ENCODE measurements around the gene FTCD. TPM values are rescaled to one million over a fixed set of nuclear protein-coding genes. Genes with fewer than 3 reads are reported as not detected.
"Not testable (repeated sequence)": the region's sequence is repeated elsewhere in the genome, so short reads cannot be mapped to it uniquely, and the experiment has no call there.

FTCD gene
- total and polyA plus RNA-seq, 2 donors (not counting 1 experiment from before 2014, with no cell fraction given) = 0.27 to 1.3 TPM

- Histone ChIP-seq H3K4me3 (replicated peaks in 1 of 4; ENCODE audit: control extremely low read depth in 1 of 4, insufficient read depth in 1 of 4, low read depth in 3 of 4, low read length in 4 of 4) (peak overlapping the region in 1 of 4 experiments; percentile 67), H3K4me1 (ENCODE audit: control insufficient read depth, extremely low read depth, insufficient read depth, low read length) (peaks cover 15% of the 10 kb centered on the region), H3K27me3 (ENCODE audit: control insufficient read depth, insufficient read depth, low read length) (no peaks in the 10 kb centered on the region), H3K36me3 (ENCODE audit: control insufficient read depth, insufficient read depth, low read length) (peaks cover 15% of the 10 kb centered on the region), H3K79me2 (ENCODE audit: control insufficient read depth, insufficient read depth, low read length) (no peaks in the 10 kb centered on the region), H3K9ac (ENCODE audit: insufficient read depth, low read length) (no peak overlapping the region), H4K20me1 (ENCODE audit: control insufficient read depth, extremely low read depth, insufficient read depth, low read length) (no peaks in the 10 kb centered on the region), H3K27ac (ENCODE audit: insufficient read depth, low read length) (no peak overlapping the region), H3K9me3 (ENCODE audit: control insufficient read depth, insufficient read depth, low read depth, low read length) (no peaks in the 10 kb centered on the region), H2AFZ (ENCODE audit: low read length) (no peak overlapping the region), H3K4me2 (ENCODE audit: extremely low read depth, insufficient read depth, low read length) (no peak overlapping the region)
- no peak for DNase-seq (ENCODE audit: low read depth in 2 of 2)
- TF ChIP-seq CTCF (conservative IDR thresholded peaks at IDR 0.05 in 1 of 2, IDR thresholded peaks at IDR 0.05 in 1 of 2; ENCODE audit: low read depth in 1 of 2, low read length in 2 of 2) (no peak), EZH2 (IDR thresholded peaks at IDR 0.05; ENCODE audit: low read length, missing control alignments) (no peak)
Observed at GRCh38 chr21:46185716-46186115, 30.3 kb upstream of the FTCD start.

DNA sequence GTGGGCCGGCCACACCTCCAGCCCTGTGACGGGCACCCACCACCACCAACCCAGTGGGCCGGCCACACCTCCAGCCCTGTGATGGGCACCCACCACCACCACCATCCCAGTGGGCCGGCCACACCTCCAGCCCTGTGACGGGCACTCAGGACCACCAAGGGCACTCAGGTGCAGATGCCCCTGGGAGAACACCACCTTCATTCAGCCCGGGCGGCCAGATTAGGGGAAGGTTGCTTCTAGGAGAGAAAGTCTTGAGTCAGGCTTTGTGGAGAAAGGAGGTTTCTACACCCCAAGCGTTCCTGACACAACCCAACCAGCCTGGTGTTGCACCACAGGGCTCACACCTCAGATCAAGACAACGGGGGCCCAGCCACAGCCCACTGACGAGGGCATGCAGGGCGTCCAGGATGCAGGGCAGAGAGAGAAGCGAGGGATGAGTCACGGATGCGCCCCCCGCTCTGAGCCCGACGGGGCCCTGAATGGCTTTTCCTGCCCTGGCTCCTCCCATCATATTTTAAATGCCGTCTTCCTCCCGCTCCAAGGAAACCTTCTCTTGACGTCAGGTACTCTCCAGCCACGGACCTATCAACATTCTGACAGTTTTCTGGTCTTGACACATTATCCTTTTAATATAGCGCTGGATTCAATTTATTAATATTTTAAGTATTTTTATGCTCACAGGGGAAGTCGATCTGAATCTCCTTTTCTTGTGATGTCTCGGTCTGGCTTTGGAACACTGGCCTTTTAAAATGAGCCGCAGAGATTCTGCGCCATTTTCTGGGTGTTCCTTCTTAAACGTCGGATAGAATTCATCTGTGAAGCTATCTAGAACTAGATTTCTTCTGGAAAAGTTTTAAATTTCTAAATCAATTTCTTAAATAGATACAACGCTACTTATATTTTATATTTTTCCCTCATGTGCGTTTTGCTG lies 29.5 kb upstream of the FTCD start:
- Histone ChIP-seq H3K4me1 (ENCODE audit: control insufficient read depth, extremely low read depth, insufficient read depth, low read length) (peaks cover 12% of the 10 kb centered on the region), H3K4me3 (replicated peaks in 1 of 4; ENCODE audit: control extremely low read depth in 1 of 4, insufficient read depth in 1 of 4, low read depth in 3 of 4, low read length in 4 of 4) (peak overlapping the region; percentile 22 to 80 (median 50)), H3K27ac (ENCODE audit: insufficient read depth, low read length) (peak overlapping the region; percentile 54), H3K9ac (ENCODE audit: insufficient read depth, low read length) (peak overlapping the region; percentile 52), H4K20me1 (ENCODE audit: control insufficient read depth, extremely low read depth, insufficient read depth, low read length) (no peaks in the 10 kb centered on the region), H3K79me2 (ENCODE audit: control insufficient read depth, insufficient read depth, low read length) (no peaks in the 10 kb centered on the region), H2AFZ (ENCODE audit: low read length) (peak overlapping the region; percentile 54), H3K36me3 (ENCODE audit: control insufficient read depth, insufficient read depth, low read length) (peaks cover 8% of the 10 kb centered on the region), H3K4me2 (ENCODE audit: extremely low read depth, insufficient read depth, low read length) (peak overlapping the region; percentile 88), H3K9me3 (ENCODE audit: control insufficient read depth, insufficient read depth, low read depth, low read length) (no peaks in the 10 kb centered on the region), H3K27me3 (ENCODE audit: control insufficient read depth, insufficient read depth, low read length) (no peaks in the 10 kb centered on the region)
- TF ChIP-seq EZH2 (IDR thresholded peaks at IDR 0.05; ENCODE audit: low read length, missing control alignments) (no peak), CTCF (conservative IDR thresholded peaks at IDR 0.05 in 1 of 2, IDR thresholded peaks at IDR 0.05 in 1 of 2; ENCODE audit: low read depth in 1 of 2, low read length in 2 of 2) (no peak)
- peak; percentile 92 to 94 for DNase-seq (ENCODE audit: low read depth in 2 of 2)

GRCh38 chr21:46183910-46184624 lies 28.7 kb upstream of the FTCD start, which contains the start of gene SPATC1L:
Gene SPATC1L, minus strand, starts transcription at chr21:46184459. Its CDS starts 1,643 bp downstream, at chr21:46182816.
- Histone ChIP-seq H3K9me3 (ENCODE audit: control insufficient read depth, insufficient read depth, low read depth, low read length) (no peaks in the 10 kb centered on the region), H3K27me3 (ENCODE audit: control insufficient read depth, insufficient read depth, low read length) (no peaks in the 10 kb centered on the region), H3K4me2 (ENCODE audit: extremely low read depth, insufficient read depth, low read length) (peak within 1 kb of the TSS; percentile 88), H3K36me3 (ENCODE audit: control insufficient read depth, insufficient read depth, low read length) (no peaks in the 10 kb centered on the region), H3K27ac (ENCODE audit: insufficient read depth, low read length) (peak within 1 kb of the TSS; percentile 69), H3K79me2 (ENCODE audit: control insufficient read depth, insufficient read depth, low read length) (no peaks in the 10 kb centered on the region), H2AFZ (ENCODE audit: low read length) (peak within 1 kb of the TSS; percentile 67), H3K4me1 (ENCODE audit: control insufficient read depth, extremely low read depth, insufficient read depth, low read length) (peaks cover 6% of the 10 kb centered on the region), H4K20me1 (ENCODE audit: control insufficient read depth, extremely low read depth, insufficient read depth, low read length) (no peaks in the 10 kb centered on the region), H3K9ac (ENCODE audit: insufficient read depth, low read length) (peak within 1 kb of the TSS; percentile 61), H3K4me3 (replicated peaks in 1 of 4; ENCODE audit: control extremely low read depth in 1 of 4, insufficient read depth in 1 of 4, low read depth in 3 of 4, low read length in 4 of 4) (peak within 1 kb of the TSS; percentile 77 to 88 (median 81))
- no peak for TF ChIP-seq EZH2 (IDR thresholded peaks at IDR 0.05; ENCODE audit: low read length, missing control alignments)
- no peak for TF ChIP-seq CTCF (conservative IDR thresholded peaks at IDR 0.05 in 1 of 2, IDR thresholded peaks at IDR 0.05 in 1 of 2; ENCODE audit: low read depth in 1 of 2, low read length in 2 of 2)
- peak; percentile 85 to 90 for DNase-seq (ENCODE audit: low read depth in 2 of 2)

DNA sequence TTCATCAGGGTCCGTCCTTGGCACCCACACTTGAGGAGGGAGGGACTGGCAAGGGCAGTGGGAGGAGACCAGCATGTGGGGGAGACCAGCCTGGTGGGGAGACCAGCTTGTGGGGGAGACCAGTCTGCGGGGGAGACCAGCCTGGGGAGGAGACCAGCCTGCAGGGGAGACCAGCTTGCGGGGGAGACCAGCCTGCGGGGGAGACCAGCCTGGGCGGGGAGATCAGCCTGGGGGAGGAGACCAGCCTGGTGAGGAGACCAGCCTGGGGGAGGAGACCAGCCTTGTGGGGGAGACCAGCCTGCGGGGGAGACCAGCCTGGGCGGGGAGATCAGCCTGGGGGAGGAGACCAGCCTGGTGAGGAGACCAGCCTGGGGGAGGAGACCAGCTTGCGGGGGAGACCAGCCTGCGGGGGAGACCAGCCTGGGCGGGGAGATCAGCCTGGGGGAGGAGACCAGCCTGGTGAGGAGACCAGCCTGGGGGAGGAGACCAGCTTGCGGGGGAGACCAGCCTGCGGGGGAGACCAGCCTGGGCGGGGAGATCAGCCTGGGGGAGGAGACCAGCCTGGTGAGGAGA lies 28.0 kb upstream of the FTCD start:
- Histone ChIP-seq H3K4me2 (ENCODE audit: extremely low read depth, insufficient read depth, low read length) (peak overlapping the region; percentile 61), H3K4me3 (replicated peaks in 1 of 4; ENCODE audit: control extremely low read depth in 1 of 4, insufficient read depth in 1 of 4, low read depth in 3 of 4, low read length in 4 of 4) (peak overlapping the region in 3 of 4 experiments; percentile 77 to 88 (median 83))
- not testable (repeated sequence) for DNase-seq (ENCODE audit: low read depth in 2 of 2); H2AFZ ChIP-seq (ENCODE audit: low read length); H3K9ac ChIP-seq (ENCODE audit: insufficient read depth, low read length); H3K9me3 ChIP-seq (ENCODE audit: control insufficient read depth, insufficient read depth, low read depth, low read length); H3K27ac ChIP-seq (ENCODE audit: insufficient read depth, low read length); H3K36me3 ChIP-seq (ENCODE audit: control insufficient read depth, insufficient read depth, low read length); H4K20me1 ChIP-seq (ENCODE audit: control insufficient read depth, extremely low read depth, insufficient read depth, low read length); H3K79me2 ChIP-seq (ENCODE audit: control insufficient read depth, insufficient read depth, low read length); H3K27me3 ChIP-seq (ENCODE audit: control insufficient read depth, insufficient read depth, low read length); H3K4me1 ChIP-seq (ENCODE audit: control insufficient read depth, extremely low read depth, insufficient read depth, low read length)

All from fibroblast of lung (primary cell).